GM10847 (cell line): Measurements from ENCODE around the gene SEC62.

Experiments used
- POLR2A ChIP-seq: IDR thresholded peaks from 2 replicates; pipeline ENCODE4 v1.6.1; 2011; ENCODE audit not compliant: insufficient read length; ENCODE audit errors: extremely low read depth

The SEC62 gene

DNA sequence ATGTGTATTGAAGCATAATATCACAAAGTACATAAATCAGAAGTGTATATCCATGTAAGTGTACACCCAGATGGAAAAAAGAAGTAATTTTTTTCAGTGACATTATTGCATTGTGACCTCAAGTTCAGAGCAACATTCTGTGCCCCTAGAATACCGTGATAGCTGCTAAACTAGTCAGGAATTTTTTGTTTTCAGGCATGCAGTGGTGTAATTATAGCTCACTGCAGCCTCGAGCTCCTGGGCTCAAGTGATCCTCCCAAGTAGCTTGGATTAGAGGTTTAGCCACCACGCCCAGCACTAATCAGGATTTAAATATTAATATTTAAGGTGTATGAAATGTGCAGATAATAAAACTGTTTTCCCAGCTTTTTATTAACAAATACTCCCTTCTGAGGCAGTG, 25.5 kb downstream of the SEC62 start:
- TF ChIP-seq POLR2A = no peak

DNA sequence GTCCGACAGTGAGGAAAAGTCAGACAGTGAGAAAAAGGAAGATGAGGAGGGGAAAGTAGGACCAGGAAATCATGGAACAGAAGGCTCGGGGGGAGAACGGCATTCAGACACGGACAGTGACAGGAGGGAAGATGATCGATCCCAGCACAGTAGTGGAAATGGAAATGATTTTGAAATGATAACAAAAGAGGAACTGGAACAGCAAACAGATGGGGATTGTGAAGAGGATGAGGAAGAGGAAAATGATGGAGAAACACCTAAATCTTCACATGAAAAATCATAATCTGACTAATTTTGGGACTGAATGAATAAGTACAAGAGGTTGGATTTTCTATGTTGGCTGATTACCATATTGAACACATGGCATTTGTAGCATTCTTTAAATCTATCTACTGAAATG, 26.2 kb downstream of the SEC62 start:
- TF ChIP-seq POLR2A = no peak

DNA sequence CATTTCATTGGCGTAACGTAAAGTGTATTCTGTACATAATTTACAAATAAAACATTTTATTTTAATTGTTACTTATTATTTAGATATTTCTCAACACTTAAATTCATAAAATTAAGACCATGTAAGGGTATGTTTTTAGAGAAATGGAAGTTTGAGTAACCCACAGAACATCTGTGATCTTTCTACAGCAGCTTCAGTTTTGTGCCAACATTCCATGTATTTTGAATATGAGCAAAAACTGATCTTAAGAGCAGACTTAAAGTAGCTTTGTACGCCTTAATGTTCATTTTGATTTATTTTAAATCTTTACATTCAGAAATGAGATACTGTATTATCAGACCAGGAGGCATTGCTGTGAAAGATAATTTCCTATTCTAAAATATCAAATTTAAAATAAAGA, 27.2 kb downstream of the SEC62 start:
- no peak for TF ChIP-seq POLR2A

DNA sequence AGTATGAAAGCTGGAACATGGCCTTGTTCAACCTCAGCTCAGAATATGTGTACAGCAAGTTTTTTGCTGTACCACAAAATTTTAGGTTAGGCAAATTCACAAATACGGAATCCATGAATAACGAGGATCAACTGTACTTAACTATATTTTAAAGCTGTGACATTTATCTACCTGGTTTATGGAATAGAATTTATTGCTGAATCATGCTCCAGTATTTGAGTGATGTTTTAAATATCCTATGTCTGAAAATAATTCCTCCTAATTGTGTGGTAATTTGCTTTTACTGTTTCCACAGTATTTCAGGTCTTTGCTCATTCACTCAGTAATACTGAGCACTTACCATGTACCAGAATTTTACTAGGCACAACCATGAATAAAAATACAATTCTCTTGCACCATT, 29.5 kb downstream of the SEC62 start:
- TF ChIP-seq POLR2A = no peak

DNA sequence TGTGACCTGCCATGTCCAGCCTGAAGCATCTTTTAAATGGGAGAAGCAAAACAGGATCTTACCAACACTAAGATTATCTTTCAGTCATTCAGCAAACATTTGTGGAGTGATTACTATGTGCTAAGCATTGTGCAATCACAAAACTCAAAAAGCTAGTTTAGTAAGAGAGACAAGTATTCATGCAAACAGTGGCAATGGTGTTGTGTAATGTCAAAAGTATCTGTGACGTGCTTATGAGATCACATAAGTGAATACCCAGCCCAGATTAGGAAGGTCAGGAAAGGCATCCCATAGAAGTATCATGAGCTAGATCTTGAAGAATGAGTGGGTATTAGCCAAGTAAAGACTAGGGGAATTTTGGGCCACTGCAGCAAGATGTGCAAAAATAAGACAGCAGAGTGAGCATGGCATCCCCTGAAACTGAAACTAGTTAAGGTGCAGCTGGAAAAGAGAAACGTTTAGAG, 32.1 kb downstream of the SEC62 start:
- no peak for TF ChIP-seq POLR2A

DNA sequence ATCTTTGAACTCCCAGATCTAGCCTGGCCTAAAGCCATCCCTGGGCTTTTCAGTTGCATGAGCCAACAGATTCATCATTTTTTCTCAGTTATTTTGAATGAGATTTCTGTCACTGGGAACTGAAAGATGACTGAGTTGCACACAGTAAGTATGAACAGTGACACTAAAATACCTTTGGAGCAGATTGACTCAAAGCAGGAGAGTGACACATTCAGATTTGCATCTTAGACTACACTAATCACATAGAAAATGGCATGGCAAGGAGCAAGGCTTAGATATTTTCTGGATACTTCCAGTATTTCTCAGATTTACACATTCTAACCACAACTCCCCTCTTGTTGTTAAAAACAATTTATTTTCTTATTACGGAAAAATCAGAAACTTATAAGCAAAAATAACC, 32.8 kb downstream of the SEC62 start:
- TF ChIP-seq POLR2A = no peak

DNA sequence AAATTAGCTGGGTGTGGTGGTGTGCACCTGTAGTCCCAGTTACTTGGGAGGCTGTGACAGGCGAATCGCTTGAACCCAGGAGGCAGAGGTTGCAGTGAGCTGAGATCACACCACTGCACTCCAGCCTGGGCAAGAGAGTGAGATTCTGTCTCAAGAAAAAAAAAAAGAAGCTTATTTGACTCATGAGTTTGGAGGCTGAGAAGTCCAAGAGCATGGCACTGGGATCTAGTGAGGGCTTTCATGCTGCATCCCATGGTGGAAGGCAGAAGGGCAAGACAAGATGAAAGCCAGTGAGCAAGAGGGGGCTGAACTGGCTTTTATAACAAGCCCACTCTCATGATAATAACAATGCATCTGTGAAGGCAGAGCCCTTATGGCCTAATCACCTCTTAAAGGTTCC, 33.4 kb downstream of the SEC62 start:
- no peak for TF ChIP-seq POLR2A

DNA sequence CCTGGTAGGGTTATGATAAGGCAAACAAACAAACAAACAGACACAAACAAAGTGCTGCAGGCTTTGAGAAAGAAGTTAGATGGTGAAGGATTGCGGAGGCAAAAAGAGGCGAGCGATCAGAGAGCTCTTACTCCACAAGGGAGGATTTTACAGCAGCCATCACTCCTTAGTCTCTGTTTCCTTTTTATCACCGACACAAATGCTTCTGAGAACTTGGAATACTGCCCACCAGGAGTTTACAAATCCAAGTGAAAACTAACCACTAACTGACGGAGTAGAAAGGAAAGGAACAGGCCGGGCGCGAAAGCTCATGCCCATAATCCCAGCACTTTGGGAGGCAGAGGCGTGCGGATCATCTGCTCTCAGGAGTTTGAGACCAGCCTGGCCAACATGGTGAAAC, 35.6 kb downstream of the SEC62 start:
- no peak for TF ChIP-seq POLR2A

DNA sequence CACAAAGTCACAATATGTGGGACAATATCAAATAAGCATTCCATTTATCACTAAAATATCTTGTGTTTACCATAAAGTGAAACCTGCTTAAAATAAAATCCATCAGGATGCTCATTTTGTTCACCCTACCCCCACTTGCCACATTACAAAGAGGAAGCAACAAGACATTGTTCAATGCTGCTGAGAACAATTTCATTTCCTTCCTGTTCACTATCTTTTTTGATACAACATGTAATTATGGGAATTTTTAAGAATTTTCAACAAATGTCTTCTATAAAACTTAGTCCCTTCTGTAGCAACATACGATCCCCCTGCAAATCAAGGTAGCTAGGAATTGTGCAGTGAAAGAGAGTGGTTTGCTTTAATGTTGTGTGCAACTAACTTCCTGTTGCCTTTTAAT, 36.3 kb downstream of the SEC62 start:
- no peak for TF ChIP-seq POLR2A

DNA sequence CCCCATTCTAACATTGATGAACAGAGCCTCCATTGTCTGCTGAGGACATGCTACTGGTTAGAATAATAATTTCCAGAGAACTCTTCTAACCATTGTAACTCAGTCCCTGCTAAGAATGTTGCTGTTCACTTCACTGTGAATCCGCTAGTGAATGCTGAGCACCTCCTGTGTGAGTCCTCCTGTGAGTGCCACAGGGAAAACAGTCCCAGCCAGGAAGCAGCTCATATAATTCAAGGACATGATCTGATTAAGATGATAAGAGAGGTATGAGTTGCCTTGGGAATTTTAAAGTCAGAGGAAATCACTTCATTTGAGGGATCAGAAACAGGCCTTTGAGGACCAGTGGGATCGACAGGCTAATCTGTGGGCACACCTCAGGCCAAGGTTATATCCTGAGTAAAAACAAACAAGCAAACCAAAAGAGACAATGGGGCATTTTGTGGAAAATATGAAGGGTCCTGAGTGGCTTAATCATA, 37.3 kb downstream of the SEC62 start:
- TF ChIP-seq POLR2A = no peak

DNA sequence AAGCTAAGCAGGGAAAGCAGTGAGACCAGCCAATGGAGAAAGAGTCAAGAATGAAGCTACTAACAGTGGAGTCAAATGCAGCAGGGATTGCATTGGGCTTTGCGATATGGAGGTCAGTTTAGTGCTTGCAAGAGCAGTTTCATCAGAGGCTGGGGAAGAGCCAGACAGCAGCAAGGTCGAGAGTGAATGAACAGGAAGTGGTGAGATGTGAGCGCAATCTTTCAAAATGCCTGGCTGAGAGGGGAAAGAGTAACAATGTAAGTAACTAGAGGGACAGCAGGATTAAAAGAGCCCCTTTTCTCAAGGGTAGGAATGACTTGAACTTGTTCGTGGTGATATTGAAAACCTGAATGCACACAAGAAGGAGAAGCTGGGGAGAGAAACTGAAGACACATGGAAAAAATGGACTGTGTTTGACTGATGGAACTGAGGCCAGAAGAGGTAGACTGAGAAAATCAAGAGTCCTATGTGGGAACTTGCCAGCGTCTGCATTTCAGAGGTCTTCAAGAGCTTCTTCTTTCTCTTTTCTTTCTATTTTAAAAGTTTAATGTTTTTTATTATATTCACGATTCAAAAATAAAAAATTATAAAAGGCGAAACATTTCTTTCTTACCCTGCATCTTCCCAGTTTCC, 40.5 kb downstream of the SEC62 start:
- no peak for TF ChIP-seq POLR2A

DNA sequence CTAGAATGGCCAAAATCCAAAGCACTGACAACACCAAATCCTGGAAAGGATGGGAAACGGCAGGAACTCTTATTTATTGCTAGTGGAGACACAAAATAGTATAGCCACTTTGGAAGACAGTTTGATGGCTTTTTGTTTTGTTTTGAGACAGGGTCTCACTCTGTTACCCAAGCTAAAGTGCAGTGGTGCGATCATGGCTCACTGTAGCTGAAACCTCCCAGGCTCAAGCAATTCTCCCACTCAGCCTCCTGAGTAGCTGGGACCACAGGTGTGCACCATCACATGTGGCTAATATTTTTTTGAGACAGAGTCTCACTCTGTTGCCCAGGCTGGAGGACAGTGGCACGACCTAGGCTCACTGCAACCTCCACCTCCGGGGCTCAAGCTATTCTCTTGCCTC, 43.9 kb downstream of the SEC62 start:
- TF ChIP-seq POLR2A = no peak

DNA sequence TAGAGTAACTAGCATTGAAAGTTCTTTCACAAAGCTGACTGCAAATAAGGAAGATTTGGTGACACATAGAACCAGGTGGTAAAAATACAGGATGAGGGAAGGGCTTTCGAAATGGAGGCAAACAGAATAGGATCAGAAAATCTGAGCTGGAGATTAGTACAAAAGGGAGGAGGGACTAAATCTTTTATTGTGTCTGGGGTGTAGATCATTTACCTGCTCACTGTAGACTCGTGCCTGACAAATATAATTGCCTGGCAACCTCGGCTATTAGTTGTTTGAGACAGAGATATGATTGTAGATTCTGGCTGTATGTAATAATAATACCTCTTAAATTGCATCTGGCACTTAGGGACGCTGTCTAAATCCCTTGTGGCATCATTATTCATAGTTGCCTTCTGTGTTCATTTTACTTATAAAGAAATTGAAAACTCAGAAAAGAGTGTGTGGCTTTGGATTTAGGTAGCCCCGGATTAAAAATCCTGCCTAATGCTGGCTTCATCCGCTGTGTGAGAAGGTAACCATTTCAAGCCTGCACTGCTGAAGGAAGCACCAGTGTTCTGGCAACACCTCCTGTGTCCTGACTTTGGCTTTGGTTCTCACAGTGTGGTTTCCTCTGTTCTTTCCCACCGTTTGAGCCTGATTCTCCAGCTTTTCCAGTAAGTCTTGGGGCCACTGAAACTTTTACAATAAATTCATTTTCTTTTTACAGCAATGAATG, 46.2 kb downstream of the SEC62 start:
- no peak for TF ChIP-seq POLR2A

DNA sequence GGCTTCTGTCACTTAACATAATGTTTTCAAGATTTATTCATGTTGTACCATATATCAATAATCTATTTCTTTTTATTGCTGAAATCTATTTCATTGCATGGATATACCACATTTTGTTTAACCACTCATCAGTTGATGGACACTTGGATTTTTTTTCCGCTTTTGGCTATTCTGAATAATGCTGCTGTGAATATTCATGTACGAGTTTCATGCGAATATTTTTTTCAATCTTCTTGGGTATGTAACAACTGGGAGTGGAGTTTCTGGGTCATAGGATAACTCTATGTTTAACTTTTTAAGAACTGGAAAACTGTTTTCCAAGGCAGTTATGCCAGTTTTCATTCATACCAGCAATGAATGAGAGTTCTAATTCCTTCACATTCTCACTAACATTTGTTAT, 49.5 kb downstream of the SEC62 start:
- TF ChIP-seq POLR2A = no peak

DNA sequence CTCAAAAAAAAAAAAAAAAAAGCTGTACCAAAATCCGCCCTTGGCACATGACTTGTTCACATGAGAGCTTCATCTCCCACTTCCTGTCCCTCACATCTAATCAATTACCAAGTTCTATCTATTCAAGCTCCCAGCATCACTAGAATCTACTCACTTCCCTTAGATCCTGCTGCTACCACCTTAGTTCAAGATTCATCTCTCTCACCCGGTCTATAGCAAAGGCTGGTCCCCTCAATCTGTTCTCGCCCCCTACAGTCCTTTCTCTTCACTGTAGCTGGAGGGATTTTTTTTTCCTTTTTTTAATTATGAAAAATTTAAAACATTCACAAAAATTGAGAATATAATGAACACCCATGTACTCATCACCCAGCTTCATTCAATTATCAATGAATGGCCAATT, 54.5 kb downstream of the SEC62 start:
- no peak for TF ChIP-seq POLR2A

DNA sequence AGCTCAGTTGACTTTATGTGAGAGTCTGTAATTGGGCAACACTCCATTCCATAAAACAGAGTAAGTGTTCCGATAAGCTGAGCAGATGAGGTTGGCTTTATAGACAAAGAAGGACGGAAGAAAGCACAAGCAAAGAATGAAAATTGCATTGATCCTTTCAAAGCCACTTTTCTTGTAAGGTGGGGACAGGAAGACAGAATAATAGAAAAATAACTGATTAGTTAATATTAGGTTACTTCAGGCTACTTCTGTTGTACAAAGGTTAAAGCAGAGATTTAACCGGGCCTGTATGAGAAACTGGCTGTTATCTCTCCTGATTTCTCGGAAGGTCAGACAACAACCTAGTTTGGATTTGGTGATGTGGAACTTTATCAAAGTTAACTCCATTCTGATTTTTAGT, 55.7 kb downstream of the SEC62 start:
- TF ChIP-seq POLR2A = no peak

DNA sequence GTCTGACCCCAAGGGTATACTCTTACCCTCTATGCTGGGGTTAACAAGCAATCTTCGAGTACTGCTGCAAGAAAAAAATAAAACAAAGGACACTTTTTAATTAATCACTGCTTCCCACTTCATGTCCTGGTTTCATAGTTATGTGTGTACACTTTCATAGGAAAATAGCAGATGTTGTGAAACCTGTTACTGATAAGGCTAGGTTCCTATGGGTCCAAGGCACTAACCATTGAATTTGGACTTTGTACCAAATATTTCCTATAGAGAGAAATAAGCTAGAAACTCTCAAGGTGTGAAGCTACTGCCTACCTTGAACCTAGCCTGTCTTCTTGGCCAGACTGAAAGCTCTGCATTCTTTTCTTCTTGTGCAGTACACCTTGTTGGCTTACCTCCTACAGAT, 56.6 kb downstream of the SEC62 start:
- TF ChIP-seq POLR2A = no peak
